Measurements from ENCODE around the gene CSK. TPM values are rescaled to one million over a fixed set of nuclear protein-coding genes. Genes with fewer than 3 reads are reported as not detected.
A peak's percentile ranks its signal among the peaks of the same experiment; 100 is the strongest.

The CSK gene
- polyA plus RNA-seq, 1 donor from 2014 or later = 214 TPM

GRCh38 chr15:74829486-74829885 lies 47.6 kb downstream of the CSK start:
- H3K4me1 Mint-ChIP-seq = peaks cover 0 to 7% (median 3%) of the 10 kb centered on the region in 3 donors
- H3K36me3 Mint-ChIP-seq = no peaks in the 10 kb centered on the region
- peaks cover 22% of the 10 kb centered on the region for H3K27me3 Mint-ChIP-seq
- no peak overlapping the region for H3K4me3 Mint-ChIP-seq
- H3K9me3 Mint-ChIP-seq = no peaks in the 10 kb centered on the region
- no peak overlapping the region for H3K27ac Mint-ChIP-seq

GRCh38 chr15:74829991-74830390 lies 48.1 kb downstream of the CSK start:
- peak overlapping the region in 1 of 3 donors; percentile 53 for H3K27ac Mint-ChIP-seq

GRCh38 chr15:74830868-74831267 lies 49.0 kb downstream of the CSK start:
- Mint-ChIP-seq H3K27ac (no peak overlapping the region), H3K27me3 (peaks cover 18% of the 10 kb centered on the region), H3K9me3 (no peaks in the 10 kb centered on the region), H3K4me1 (peaks cover 0 to 6% (median 4%) of the 10 kb centered on the region in 3 donors), H3K36me3 (no peaks in the 10 kb centered on the region), H3K4me3 (no peak overlapping the region)

More at GRCh38 chr15:74829991-74830390, 48.1 kb downstream of the CSK start:
- Mint-ChIP-seq H3K9me3 (no peaks in the 10 kb centered on the region), H3K27me3 (peaks cover 22% of the 10 kb centered on the region), H3K36me3 (no peaks in the 10 kb centered on the region), H3K4me3 (no peak overlapping the region), H3K4me1 (peaks cover 0 to 4% (median 3%) of the 10 kb centered on the region in 3 donors)

- H3K4me3 Mint-ChIP-seq = no peak overlapping the region
- no peaks in the 10 kb centered on the region for H3K9me3 Mint-ChIP-seq
- no peak overlapping the region for H3K27ac Mint-ChIP-seq
- peaks cover 0 to 6% (median 4%) of the 10 kb centered on the region in 3 donors for H3K4me1 Mint-ChIP-seq
- peaks cover 15% of the 10 kb centered on the region for H3K27me3 Mint-ChIP-seq
- H3K36me3 Mint-ChIP-seq = no peaks in the 10 kb centered on the region
Observed at GRCh38 chr15:74831813-74832495, 50.1 kb downstream of the CSK start.

- Mint-ChIP-seq H3K27me3 (peaks cover 6% of the 10 kb centered on the region), H3K27ac (peak overlapping the region in 1 of 3 donors; percentile 12), H3K36me3 (no peaks in the 10 kb centered on the region), H3K4me3 (no peak overlapping the region), H3K4me1 (peaks cover 0 to 6% (median 4%) of the 10 kb centered on the region in 3 donors), H3K9me3 (no peaks in the 10 kb centered on the region)
Observed at GRCh38 chr15:74832826-74833225, 50.9 kb downstream of the CSK start.

- no peak overlapping the region for H3K27ac Mint-ChIP-seq
- no peak overlapping the region for H3K4me3 Mint-ChIP-seq
- no peaks in the 10 kb centered on the region for H3K36me3 Mint-ChIP-seq
- peaks cover 3% of the 10 kb centered on the region for H3K27me3 Mint-ChIP-seq
- peaks cover 0 to 6% (median 4%) of the 10 kb centered on the region in 3 donors for H3K4me1 Mint-ChIP-seq
- H3K9me3 Mint-ChIP-seq = no peaks in the 10 kb centered on the region
Observed at GRCh38 chr15:74833376-74834107, 51.7 kb downstream of the CSK start.

GRCh38 chr15:74835312-74835823 lies 53.5 kb downstream of the CSK start:
- peaks cover 2 to 6% (median 4%) of the 10 kb centered on the region in 3 donors for H3K4me1 Mint-ChIP-seq
- no peaks in the 10 kb centered on the region for H3K9me3 Mint-ChIP-seq
- H3K36me3 Mint-ChIP-seq = peaks cover 3% of the 10 kb centered on the region
- H3K4me3 Mint-ChIP-seq = no peak overlapping the region
- H3K27me3 Mint-ChIP-seq = no peaks in the 10 kb centered on the region
- no peak overlapping the region for H3K27ac Mint-ChIP-seq

GRCh38 chr15:74836846-74837245 lies 55.0 kb downstream of the CSK start:
- Mint-ChIP-seq H3K4me1 (peaks cover 4 to 11% (median 7%) of the 10 kb centered on the region in 3 donors), H3K9me3 (no peaks in the 10 kb centered on the region), H3K27me3 (no peaks in the 10 kb centered on the region), H3K36me3 (peaks cover 4% of the 10 kb centered on the region), H3K4me3 (no peak overlapping the region), H3K27ac (no peak overlapping the region)

- Mint-ChIP-seq H3K4me3 (no peak overlapping the region), H3K4me1 (peaks cover 4 to 14% (median 13%) of the 10 kb centered on the region in 3 donors), H3K27me3 (no peaks in the 10 kb centered on the region), H3K27ac (no peak overlapping the region), H3K36me3 (peaks cover 4% of the 10 kb centered on the region), H3K9me3 (no peaks in the 10 kb centered on the region)
Observed at GRCh38 chr15:74837482-74838136, 55.7 kb downstream of the CSK start.

- Mint-ChIP-seq H3K4me1 (peaks cover 4 to 15% (median 11%) of the 10 kb centered on the region in 3 donors), H3K4me3 (no peak overlapping the region), H3K9me3 (no peaks in the 10 kb centered on the region), H3K36me3 (peaks cover 4% of the 10 kb centered on the region), H3K27me3 (no peaks in the 10 kb centered on the region), H3K27ac (no peak overlapping the region)
Observed at GRCh38 chr15:74838137-74838516, 56.2 kb downstream of the CSK start.

GRCh38 chr15:74838746-74839525 lies 57.1 kb downstream of the CSK start:
- H3K36me3 Mint-ChIP-seq = peaks cover 4% of the 10 kb centered on the region
- no peak overlapping the region for H3K4me3 Mint-ChIP-seq
- peaks cover 11 to 18% (median 13%) of the 10 kb centered on the region in 3 donors for H3K4me1 Mint-ChIP-seq
- peak overlapping the region in 1 of 3 donors; percentile 62 for H3K27ac Mint-ChIP-seq
- no peaks in the 10 kb centered on the region for H3K9me3 Mint-ChIP-seq
- no peaks in the 10 kb centered on the region for H3K27me3 Mint-ChIP-seq

- Mint-ChIP-seq H3K4me3 (peak overlapping the region in 2 of 4 donors; percentile 28 to 73), H3K27ac (peak overlapping the region in 1 of 3 donors; percentile 97), H3K27me3 (no peaks in the 10 kb centered on the region), H3K36me3 (peaks cover 4% of the 10 kb centered on the region), H3K4me1 (peaks cover 16 to 22% (median 19%) of the 10 kb centered on the region in 3 donors), H3K9me3 (no peaks in the 10 kb centered on the region)
Observed at GRCh38 chr15:74839526-74840395, 57.9 kb downstream of the CSK start.

GRCh38 chr15:74840851-74841775 lies 59.2 kb downstream of the CSK start:
- Mint-ChIP-seq H3K9me3 (no peaks in the 10 kb centered on the region), H3K27ac (peak overlapping the region in 2 of 3 donors; percentile 89 to 97), H3K4me1 (peaks cover 21 to 32% (median 26%) of the 10 kb centered on the region in 3 donors), H3K4me3 (peak overlapping the region; percentile 55 to 91 (median 67)), H3K27me3 (no peaks in the 10 kb centered on the region), H3K36me3 (peaks cover 4% of the 10 kb centered on the region)
